HK-2 (cell line): ENCODE results near the gene UHRF2.
"Not testable (repeated sequence)": the region's sequence is repeated elsewhere in the genome, so short reads cannot be mapped to it uniquely, and the experiment has no call there.

Source experiments
- DNase-seq: peaks from one replicate; pipeline ENCODE4 v3.0.0-alpha.2; 2018; ENCODE audit not compliant: unreplicated experiment

Gene UHRF2

DNA sequence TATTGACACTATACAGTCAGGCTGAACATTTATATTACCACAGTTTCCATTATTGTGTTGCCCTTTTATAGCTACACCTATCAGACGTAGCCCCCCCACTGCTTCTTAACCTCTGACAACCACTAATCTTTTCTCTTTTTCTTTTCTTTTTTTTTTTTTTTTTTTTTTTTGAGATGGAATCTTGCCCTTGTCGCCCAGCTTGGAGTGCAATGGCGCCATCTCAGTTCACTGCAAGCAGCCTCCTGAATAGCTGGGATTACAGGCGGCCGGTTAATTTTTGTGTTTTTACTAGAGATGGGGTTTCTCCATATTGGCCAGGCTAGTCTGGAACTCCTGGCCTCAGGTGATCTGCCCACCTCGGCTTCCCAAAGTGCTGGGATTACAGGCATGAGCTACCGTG is 75.4 kb downstream of the UHRF2 start:
- DNase-seq: no peak

GRCh38 chr9:6489099-6489498 is 76.1 kb downstream of the UHRF2 start:
- DNase-seq: no peak

GRCh38 chr9:6490863-6491262 is 77.9 kb downstream of the UHRF2 start:
- no peak for DNase-seq

GRCh38 chr9:6495466-6495865 is 82.5 kb downstream of the UHRF2 start:
- no peak for DNase-seq

- no peak for DNase-seq
These were observed 86.0 kb downstream of the UHRF2 start for GRCh38 chr9:6498982-6499381.

DNA sequence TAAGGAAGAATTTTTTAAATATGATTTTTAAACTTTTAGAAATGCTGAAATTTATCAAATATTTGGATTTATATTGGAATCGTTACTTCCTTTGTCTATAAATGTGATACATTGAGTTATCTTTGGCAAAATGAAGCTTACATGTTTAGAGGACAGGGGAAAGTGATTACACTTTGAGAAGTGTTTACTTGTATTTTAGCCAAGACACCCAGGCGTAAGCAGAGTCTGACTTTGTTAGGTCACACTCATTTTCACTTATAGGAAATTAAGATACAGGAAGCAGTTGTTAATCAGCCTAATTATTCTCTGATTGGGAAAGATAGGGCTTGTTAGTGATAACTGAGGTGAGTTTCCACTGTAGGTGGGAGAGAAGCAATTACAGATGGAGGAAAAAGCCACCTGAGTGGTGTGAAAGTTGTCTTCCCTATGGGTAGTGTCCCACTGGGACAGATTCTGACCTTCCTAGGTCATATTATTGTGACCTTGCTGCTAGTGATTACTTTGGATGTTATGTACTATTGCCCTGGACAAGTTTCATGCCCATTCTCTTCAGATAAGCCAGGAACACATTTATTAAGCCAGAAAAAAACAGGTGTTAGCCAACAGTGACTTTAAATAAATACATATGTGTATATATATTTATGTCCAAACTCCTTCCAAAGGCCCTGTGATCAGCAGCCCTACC is 88.7 kb downstream of the UHRF2 start:
- no peak for DNase-seq

DNA sequence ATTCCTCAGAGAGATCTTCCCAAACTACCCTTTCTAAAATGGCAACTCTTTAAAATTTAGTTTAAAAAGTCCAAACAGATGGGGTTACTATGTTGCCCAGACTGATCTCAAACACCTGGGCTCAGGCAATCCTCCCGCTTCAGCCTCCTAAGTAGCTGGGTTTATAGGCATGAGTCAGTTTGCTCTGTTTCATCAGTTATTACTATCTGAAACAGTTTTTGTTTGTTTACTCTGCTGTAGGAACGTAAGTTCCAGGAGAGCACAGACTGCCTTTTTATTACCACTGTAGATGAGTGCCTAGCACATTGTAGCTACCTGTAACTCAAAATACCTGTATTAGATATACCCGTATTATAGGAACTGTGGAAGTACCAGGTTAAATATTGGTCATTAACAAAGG is 89.4 kb downstream of the UHRF2 start:
- no peak for DNase-seq

GRCh38 chr9:6506571-6506970 is 93.6 kb downstream of the UHRF2 start:
- DNase-seq: no peak

DNA sequence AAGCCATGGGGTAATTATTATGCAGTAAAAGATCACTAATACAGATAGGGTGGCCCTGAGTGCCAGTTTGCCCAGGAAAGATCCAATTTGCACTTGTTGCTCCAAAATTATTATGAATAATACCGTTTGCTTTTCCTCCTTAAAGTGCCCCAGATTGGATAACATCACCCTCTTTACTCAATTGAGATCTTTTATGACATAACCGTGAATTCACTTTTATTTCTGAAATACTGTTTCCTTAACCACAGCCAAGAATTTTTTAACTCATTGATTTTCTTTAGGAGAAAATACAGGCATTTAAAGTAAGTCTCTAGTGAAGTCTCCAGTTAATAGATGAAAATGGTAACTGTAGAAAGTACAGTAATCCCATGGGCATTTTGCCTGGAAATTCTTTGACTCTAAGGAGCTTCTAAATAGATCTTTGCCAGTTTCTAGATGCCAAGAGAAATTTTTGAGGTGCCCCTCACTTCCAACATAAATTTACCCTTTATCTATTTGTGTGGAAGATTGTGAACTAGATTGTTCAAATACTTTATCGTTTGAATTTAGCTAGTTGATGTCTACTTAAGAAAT is 99.2 kb downstream of the UHRF2 start:
- DNase-seq: no peak

DNA sequence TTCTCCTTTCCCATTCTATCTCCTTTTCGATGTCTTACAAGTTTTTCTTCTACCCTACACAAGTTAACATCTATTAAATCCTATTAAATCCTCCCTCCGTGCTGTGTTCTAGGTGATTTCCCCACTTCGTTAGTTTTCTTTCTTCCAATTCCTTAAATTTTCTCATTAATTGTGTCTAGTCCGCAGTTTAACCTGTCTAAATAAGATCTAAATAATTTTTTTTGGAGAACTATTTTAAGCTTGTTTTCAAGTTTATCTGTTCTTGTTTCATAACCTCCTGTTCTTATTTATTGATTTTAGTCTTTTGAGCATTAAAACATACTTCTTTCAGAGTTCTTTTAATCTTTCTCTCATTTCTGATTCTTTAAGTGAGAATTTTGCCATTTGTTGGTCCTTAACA is 109.3 kb downstream of the UHRF2 start:
- no peak for DNase-seq

GRCh38 chr9:6525326-6526045 is 112.5 kb downstream of the UHRF2 start:
- no peak for DNase-seq

GRCh38 chr9:6535594-6535993 is 122.6 kb downstream of the UHRF2 start:
- no peak for DNase-seq

- no peak for DNase-seq
These were observed 125.7 kb downstream of the UHRF2 start for GRCh38 chr9:6538666-6539071.

GRCh38 chr9:6542617-6543016 is 129.6 kb downstream of the UHRF2 start:
- not testable (repeated sequence) for DNase-seq

GRCh38 chr9:6543204-6543603 is 130.2 kb downstream of the UHRF2 start:
- DNase-seq: no peak

DNA sequence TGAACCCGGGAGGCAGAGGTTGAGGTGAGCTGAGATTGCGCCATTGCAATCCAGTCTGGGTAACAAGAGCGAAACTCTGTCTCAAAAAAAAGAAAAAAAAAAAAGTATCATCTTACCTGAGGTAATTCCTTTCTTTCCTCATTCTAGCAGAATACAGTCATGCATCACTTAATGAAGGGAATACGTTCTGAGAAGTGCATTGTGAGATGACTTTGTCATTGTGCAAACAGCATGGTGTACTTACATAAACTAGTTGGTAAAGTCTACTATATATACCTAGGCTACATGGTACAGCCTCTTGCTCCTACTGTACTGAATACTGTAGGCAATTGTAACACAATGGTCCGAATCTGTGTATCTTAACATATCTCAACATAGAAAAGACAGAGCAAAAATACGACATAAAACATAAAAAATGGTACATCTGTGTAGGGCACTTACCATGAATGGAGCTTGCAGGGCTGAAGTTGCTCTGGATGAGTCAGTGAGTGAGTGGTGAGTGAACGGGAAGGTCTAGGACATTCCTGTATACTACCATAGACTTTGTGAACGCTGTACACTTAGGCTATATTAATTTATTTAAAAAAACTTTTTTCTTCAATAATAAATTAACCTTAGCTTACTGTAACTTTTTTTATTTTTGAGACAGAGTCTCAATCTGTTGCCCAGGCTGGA is 132.2 kb downstream of the UHRF2 start:
- DNase-seq: no peak

GRCh38 chr9:6549106-6549800 is 136.3 kb downstream of the UHRF2 start:
- DNase-seq: no peak

GRCh38 chr9:6551136-6551535 is 138.1 kb downstream of the UHRF2 start:
- no peak for DNase-seq

- no peak for DNase-seq
These were observed 139.0 kb downstream of the UHRF2 start for GRCh38 chr9:6552033-6552432.

GRCh38 chr9:6552498-6553121 is 139.6 kb downstream of the UHRF2 start:
- no peak for DNase-seq

DNA sequence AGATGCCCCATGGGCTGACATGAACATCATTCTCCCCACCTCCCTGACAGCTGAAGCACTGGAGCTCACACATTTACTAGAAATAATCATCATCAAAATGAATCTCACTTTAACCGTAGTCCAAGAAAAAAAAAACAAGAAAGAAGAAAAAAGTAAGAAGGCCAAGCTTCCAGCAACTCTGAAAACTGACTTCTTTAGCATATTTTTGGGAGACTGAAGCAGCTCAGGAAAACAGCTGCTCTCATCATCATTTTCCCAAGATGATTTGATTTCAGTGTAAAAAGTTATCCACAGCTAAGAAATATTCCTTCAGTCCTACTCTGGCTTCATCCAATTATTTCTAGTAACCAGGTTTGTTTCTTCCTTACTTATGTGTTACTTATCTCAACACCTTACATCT is 140.9 kb downstream of the UHRF2 start:
- DNase-seq: no peak
